DOHH2 (cell line): ENCODE results near the gene GALNT9.

Source experiments
- H3F3A ChIP-seq: fragments of 200-600 bp; sonication (generic), shearing (Covaris generic); 2 replicates; pipeline ENCODE4 v1.6.0; 2016; ENCODE audit warnings: antibody characterized with exemption, mild to moderate bottlenecking; ENCODE audit not compliant: control insufficient read depth, insufficient read depth
- H3K27ac ChIP-seq: fragments of 200-600 bp; sonication (generic); 2 replicates; pipeline ENCODE4 v1.5.1; 2014; ENCODE audit warnings: low read depth, mild to moderate bottlenecking, low read length, moderate library complexity
- H3K27me3 ChIP-seq: fragments of 200-600 bp; sonication (generic); 2 replicates; pipeline ENCODE4 v1.6.1; 2014; ENCODE audit warnings: mild to moderate bottlenecking, low read length, mixed read lengths; ENCODE audit not compliant: control insufficient read depth
- H3K36me3 ChIP-seq: fragments of 200-600 bp; sonication (generic); 2 replicates; pipeline ENCODE4 v1.6.1; 2014; ENCODE audit warnings: mild to moderate bottlenecking, low read length, moderate library complexity, mixed read lengths; ENCODE audit not compliant: control insufficient read depth
- H3K4me1 ChIP-seq: fragments of 200-600 bp; sonication (generic); 2 replicates; pipeline ENCODE4 v1.6.1; 2014; ENCODE audit warnings: mild to moderate bottlenecking, low read length, mixed read lengths; ENCODE audit not compliant: control insufficient read depth
- H3K4me2 ChIP-seq: fragments of 200-600 bp; sonication (generic); 2 replicates; pipeline ENCODE4 v1.6.0; 2014; ENCODE audit warnings: mild to moderate bottlenecking, low read length, moderate library complexity
- H3K4me3 ChIP-seq: fragments of 200-600 bp; sonication (generic); 2 replicates; pipeline ENCODE4 v1.5.1; 2014; ENCODE audit warnings: mild to moderate bottlenecking, low read length, mixed read lengths
- H3K79me2 ChIP-seq: fragments of 200-600 bp; sonication (generic); 2 replicates; pipeline ENCODE4 v1.6.1; 2014; ENCODE audit warnings: mild to moderate bottlenecking, low read length, mixed read lengths; ENCODE audit not compliant: control insufficient read depth
- H3K9me2 ChIP-seq: fragments of 200-600 bp; sonication (generic); replicated peaks from 2 replicates; pipeline ENCODE4 v1.6.1; 2014; ENCODE audit warnings: mild to moderate bottlenecking, low read length, mixed read lengths; ENCODE audit not compliant: control insufficient read depth
- H3K9me3 ChIP-seq: fragments of 200-600 bp; sonication (generic); 2 replicates; pipeline ENCODE4 v1.6.1; 2014; ENCODE audit warnings: antibody characterized with exemption, low read length, mixed read lengths; ENCODE audit not compliant: control insufficient read depth, insufficient read depth
- H4K20me1 ChIP-seq: fragments of 200-600 bp; sonication (generic); 2 replicates; pipeline ENCODE4 v1.6.0; 2014; ENCODE audit warnings: low read depth, mild to moderate bottlenecking, antibody characterized with exemption, low read length, moderate library complexity; ENCODE audit not compliant: control insufficient read depth, insufficient read depth
- CTCF ChIP-seq: fragments of 200-600 bp; sonication (generic); IDR thresholded peaks from one replicate; pipeline ENCODE4 v1.5.1; 2014; ENCODE audit warnings: antibody characterized with exemption, mild to moderate bottlenecking, low read depth, low read length; ENCODE audit not compliant: poor library complexity, severe bottlenecking
- EZH2phosphoT487 ChIP-seq: fragments of 200-600 bp; sonication (generic); IDR thresholded peaks from 2 replicates; pipeline ENCODE4 v1.6.1; 2017; ENCODE audit warnings: borderline replicate concordance, mild to moderate bottlenecking, antibody characterized with exemption, low read length, moderate library complexity, mixed read lengths

Gene GALNT9

GRCh38 chr12:132235116-132235820, 94.1 kb downstream of the GALNT9 start:
- H3K4me2 ChIP-seq: no peak overlapping the region
- TF ChIP-seq CTCF (no peak), EZH2phosphoT487 (no peak)

DNA sequence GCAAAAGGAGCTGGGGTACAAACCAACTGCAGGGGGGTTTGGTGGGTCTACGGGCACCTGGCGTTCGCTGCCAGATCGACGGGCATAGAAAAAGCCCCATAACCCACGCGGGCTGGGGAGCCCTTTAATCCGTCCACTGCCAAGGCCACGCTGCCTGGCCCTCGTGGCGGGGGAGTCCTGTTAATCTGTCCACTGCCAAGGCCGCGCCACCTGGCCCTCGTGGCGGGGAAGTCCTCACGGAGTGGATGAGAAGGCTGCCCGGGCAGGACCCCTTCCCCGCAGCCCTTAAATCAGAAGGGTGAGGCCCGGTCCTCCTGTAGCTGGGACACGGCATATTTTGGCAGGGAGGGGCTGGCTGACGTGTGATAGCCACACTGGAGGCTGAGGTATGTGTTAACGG, 99.0 kb downstream of the GALNT9 start:
- Histone ChIP-seq H3F3A (no peaks in the 10 kb centered on the region), H3K4me2 (no peak overlapping the region), H3K4me3 (no peak overlapping the region), H3K9me2 (no peaks in the 10 kb centered on the region), H3K9me3 (peaks cover 28% of the 10 kb centered on the region; the same call in 1 of the 2 replicates), H3K79me2 (no peaks in the 10 kb centered on the region), H3K27ac (no peak overlapping the region), H3K4me1 (no peaks in the 10 kb centered on the region), H3K36me3 (no peaks in the 10 kb centered on the region), H4K20me1 (no peaks in the 10 kb centered on the region), H3K27me3 (no peaks in the 10 kb centered on the region)
- TF ChIP-seq CTCF: no peak
- no peak for TF ChIP-seq EZH2phosphoT487

More at GRCh38 chr12:132235116-132235820, 94.1 kb downstream of the GALNT9 start:
- Histone ChIP-seq H3K36me3 (no peaks in the 10 kb centered on the region), H3K9me3 (peaks cover 8% of the 10 kb centered on the region; the same call in 1 of the 2 replicates), H3K9me2 (no peaks in the 10 kb centered on the region), H3K79me2 (no peaks in the 10 kb centered on the region), H3K27me3 (no peaks in the 10 kb centered on the region), H3F3A (0 out of 2 replicates have a peak, but pooled peaks cover 3% of the 10 kb centered on the region), H3K4me3 (no peak overlapping the region), H3K4me1 (no peaks in the 10 kb centered on the region), H3K27ac (no peak overlapping the region), H4K20me1 (no peaks in the 10 kb centered on the region)

DNA sequence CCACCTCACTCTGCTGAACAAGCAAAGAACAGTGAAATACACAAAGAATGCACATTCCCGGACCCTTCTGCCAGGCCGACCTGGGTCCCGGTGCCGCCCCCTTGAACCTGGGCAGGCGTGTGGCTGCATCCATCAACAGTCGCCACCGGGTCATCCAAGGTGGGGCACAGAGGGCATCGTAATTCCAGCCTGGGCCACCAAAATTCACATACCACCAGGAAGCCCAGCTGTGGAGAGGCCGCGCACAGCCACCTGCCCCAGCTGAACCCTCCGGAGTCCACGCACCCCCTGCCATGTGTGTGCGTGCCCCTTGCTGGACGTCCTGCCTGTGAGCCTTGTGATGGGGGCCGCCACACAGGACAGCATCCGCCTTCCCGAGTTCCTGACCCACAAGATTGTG, 99.5 kb downstream of the GALNT9 start:
- H3K27ac ChIP-seq: no peak overlapping the region
- no peaks in the 10 kb centered on the region for H4K20me1 ChIP-seq
- H3K9me3 ChIP-seq: peaks cover 33% of the 10 kb centered on the region; the same call in 1 of the 2 replicates
- H3K4me2 ChIP-seq: no peak overlapping the region
- no peaks in the 10 kb centered on the region for H3K4me1 ChIP-seq
- H3K79me2 ChIP-seq: no peaks in the 10 kb centered on the region
- H3F3A ChIP-seq: no peaks in the 10 kb centered on the region
- no peak overlapping the region for H3K4me3 ChIP-seq
- H3K27me3 ChIP-seq: no peaks in the 10 kb centered on the region
- no peaks in the 10 kb centered on the region for H3K9me2 ChIP-seq
- no peak for TF ChIP-seq EZH2phosphoT487
- no peak for TF ChIP-seq CTCF
- H3K36me3 ChIP-seq: no peaks in the 10 kb centered on the region
